Cortex of kidney (tissue), 1 donor: ENCODE results near the gene COL20A1.
"Not testable (repeated sequence)": the region's sequence is repeated elsewhere in the genome, so short reads cannot be mapped to it uniquely, and the experiment has no call there.

Experiments used
- DNase-seq: peaks from one replicate; lab custom pipeline; 2025; lab: John Stamatoyannopoulos, UW

The COL20A1 gene

GRCh38 chr20:63333241-63333836 is 40.4 kb downstream of the COL20A1 start:
- DNase-seq = no peak

DNA sequence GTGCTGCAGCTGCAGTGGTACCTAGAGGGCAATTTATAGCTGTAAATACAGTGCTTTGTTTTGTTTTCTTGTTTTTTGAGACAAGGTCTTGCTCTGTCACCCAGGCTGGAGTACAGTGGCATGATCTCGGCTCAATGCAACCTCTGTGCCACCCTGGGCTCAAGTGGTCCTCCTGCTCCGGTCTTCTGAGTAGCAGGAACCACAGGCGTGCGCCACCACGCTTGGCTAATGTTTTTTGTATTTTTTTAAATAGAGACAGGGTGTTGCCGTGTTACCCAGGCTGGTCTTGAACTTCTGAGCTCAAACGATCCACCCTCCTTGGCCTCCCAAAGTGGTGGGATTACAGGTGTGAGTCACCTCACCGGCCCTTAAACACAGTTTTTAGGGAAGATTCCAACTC is 41.4 kb downstream of the COL20A1 start:
- DNase-seq = no peak

DNA sequence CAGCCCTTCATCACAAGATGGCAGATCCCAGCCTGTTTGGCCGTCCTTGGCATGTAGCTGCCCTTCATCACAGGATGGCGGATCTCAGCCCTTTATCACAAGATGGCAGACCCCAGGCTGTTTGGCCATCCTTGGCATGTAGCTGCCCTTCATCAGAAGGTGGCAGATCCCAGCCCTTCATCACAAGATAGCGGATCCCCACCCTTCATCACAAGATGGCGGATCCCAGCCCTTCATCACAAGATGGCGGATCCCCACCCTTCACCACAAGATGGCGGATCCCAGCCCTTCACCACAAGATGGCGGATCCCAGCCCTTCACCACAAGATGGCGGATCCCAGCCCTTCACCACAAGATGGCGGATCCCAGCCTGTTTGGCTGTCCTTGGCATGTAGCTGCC is 42.1 kb downstream of the COL20A1 start:
- DNase-seq = not testable (repeated sequence)

DNA sequence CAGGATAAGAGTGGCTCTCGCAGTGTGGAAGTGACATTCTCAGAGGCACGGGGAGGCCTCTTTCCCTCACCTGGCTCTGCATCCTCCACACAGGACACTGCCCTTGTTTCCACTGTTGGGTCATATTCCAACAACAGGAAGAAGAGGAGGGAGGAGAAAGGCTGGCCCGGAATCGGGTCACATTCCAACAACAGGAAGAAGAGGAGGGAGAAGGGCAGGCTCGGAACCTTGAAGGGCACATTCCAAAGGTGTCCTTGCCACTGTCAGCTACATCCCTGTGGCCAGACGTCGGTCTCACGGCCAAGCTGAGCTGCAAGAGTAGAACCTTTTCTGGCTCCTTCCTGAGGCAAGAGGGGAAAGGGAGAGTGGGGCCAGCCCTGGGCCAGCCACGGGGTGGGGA is 42.7 kb downstream of the COL20A1 start:
- no peak for DNase-seq

DNA sequence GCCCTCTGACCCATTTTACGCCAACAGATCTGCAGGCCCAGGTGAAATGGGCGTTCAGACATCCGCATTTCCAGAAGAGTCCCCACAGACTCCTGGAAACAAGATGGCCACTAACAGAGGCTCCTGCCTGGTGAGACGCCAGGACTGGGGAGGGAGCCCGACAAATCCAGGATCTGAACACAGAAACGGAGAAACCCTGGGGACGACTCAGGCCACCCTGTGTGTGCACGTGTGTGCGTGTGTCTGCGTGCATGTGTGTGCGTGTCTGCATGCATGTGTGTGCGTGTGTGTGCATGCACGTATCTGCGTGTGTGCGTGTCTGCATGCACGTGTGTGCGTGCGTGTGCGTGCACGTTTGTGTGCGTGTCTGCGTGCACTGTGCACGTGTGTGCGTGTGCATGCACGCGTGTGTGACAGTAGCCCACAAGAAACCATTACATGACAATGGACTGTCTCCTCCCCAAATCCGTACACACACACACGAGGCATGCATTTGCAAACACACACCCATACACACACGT is 43.3 kb downstream of the COL20A1 start:
- no peak for DNase-seq

GRCh38 chr20:63337786-63338420 is 44.9 kb downstream of the COL20A1 start:
- DNase-seq = no peak

- not testable (repeated sequence) for DNase-seq
These were observed 46.4 kb downstream of the COL20A1 start for GRCh38 chr20:63339154-63340094.

- not testable (repeated sequence) for DNase-seq
These were observed 47.2 kb downstream of the COL20A1 start for GRCh38 chr20:63340158-63340688.

DNA sequence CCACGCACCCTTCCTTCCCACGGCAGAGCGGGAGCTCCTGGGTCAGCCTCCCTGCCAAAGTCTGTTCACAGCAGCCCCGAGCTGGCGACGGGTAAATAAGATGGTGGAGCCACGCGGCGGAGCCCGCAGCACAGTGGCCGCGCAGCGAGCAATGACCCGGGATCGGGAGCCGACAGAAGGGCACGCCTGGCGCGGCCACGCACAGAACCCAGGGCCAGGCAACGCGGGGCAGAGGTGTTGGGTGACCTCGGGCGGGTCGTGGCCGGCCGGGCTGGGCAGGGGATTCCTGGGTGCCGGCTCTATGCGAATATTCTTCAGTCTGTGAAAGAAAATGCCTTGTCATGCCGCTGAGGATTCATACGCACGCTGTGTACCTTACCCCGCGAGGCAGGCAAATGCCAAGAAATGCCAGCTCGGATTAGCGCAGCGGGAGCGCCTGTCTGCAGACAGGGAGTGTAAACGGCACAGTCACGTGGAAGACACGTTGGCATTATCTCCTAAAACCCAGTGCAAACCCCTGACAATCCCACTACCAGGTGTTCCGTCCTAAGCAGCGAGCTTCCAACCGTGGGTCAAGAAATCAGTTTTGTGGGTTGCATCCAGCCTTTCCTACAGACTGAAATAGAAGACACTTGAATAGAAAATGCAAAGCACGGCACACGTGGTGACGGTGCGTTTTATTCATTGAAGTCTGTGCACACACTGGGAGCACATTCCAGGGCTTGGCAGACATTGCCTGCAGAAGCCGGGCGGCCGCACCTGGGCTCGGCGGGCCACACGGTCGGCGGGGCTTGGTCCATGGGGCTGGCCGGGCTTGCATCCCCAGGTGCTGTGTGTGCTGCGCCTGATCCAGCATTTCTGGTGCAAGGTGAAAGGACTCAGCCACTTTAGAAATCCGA is 49.8 kb downstream of the COL20A1 start:
- no peak for DNase-seq

DNA sequence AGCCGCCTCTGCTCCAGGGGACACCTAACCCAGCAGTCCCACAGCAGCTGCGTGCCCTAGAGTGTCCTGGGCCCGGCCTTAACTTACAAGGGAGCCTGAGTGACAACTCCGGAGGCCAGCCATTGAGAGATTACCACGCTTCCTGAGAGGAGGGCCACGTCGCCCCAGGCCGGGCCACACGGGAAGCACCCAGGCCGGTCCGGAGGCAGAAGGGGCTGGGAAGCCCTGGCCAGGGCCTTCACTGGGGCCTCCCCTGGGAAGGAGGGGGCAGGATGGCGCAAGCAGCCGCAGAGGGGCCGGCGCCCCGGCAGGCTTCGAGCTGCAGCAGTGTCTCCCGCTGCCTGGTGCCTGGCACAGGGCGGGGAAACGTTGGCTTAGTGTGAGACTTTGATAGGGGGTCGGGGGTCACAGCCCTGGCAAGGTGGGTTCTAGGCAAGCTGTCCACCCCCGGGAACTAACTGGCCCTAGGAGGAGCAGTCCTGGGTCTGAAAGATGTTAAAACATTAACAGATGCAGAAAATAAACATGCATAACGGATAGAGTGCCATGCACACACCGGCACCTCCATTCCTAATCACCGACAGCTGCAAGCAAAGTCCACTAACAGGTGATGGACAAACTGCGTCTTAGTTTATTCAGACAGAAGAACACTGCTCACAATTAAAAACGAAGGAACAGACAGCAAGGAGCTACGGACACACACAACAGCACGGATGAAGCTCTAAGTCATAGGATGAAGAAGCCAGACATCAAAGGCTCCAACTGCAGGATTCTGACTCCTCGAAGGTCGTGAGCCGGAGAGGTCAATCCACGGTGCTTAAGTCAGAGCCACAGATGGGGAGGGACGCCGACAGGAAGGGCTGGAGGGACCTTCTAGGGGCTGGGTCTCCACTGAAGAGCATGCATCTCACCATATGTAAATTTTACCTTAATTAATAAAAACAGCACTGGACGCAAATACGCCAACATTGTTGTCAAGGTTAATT is 50.8 kb downstream of the COL20A1 start:
- no peak for DNase-seq

DNA sequence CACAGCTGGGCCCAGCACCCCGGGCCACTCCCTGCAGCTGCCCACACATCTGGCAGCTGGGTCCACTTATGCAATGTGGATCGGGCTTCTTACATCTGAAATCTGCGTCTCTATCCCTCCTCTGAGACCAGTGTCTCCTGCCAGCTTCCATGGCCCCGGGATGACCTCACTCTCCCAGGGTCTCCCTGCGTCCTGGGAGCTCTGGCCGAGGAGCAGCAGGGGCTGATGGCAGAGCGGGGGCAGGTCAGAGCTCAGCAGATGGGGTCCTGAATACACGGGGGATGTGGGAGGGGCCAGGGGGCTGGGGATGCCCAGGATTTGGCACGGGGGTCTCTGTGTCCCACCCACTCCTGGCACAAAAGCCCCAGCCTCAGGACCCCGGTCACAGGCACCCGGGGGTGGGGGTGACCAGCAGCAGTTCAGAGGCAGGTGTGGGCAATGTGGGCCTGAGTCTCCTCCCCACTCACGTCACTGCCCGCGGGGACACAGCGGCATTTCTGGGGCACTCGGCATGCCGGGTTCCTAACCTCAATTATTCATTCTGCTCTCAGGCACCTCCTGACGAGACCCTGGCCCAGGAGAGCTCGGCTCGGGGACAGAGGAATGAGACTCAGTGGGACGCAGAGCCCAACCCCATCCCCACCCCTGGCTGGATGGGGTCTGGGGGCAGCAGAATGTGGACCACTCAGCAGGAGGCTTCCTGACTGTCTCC is 51.8 kb downstream of the COL20A1 start:
- no peak for DNase-seq

GRCh38 chr20:63345328-63346100 is 52.5 kb downstream of the COL20A1 start:
- DNase-seq = no peak

GRCh38 chr20:63346131-63347080 is 53.4 kb downstream of the COL20A1 start:
- DNase-seq = no peak

DNA sequence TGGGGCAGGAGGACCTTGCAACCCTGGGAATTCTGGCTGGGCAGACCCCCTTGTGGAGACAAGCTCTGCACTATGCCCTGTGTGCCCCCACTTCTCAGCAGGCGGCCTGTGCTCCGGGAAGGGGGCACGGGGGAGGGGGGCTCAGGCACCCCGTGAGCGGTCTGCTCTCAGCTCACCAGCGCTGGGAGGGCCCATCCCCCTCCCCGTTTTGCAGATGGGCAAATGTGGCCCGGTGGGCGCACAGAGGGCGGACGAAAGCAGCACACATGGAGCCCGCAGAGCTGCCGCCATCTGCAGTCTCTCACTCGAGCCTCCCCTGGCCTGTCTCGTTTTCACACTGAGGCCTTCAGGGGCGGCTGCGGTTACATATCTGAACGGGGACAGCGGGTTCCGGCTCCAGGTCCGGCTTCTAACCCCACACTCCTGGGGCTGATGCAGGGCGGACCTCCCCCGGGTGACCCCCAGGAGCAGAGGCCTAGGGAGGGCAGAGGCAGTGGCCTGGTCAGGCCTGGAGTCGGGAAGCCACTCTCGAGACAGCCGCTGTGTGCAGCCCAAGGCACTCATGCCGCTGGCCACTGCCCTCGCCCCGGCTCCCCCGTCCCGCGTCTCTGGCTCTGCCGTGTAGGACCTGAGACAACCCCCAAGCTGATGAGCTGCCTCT is 54.2 kb downstream of the COL20A1 start:
- no peak for DNase-seq

DNA sequence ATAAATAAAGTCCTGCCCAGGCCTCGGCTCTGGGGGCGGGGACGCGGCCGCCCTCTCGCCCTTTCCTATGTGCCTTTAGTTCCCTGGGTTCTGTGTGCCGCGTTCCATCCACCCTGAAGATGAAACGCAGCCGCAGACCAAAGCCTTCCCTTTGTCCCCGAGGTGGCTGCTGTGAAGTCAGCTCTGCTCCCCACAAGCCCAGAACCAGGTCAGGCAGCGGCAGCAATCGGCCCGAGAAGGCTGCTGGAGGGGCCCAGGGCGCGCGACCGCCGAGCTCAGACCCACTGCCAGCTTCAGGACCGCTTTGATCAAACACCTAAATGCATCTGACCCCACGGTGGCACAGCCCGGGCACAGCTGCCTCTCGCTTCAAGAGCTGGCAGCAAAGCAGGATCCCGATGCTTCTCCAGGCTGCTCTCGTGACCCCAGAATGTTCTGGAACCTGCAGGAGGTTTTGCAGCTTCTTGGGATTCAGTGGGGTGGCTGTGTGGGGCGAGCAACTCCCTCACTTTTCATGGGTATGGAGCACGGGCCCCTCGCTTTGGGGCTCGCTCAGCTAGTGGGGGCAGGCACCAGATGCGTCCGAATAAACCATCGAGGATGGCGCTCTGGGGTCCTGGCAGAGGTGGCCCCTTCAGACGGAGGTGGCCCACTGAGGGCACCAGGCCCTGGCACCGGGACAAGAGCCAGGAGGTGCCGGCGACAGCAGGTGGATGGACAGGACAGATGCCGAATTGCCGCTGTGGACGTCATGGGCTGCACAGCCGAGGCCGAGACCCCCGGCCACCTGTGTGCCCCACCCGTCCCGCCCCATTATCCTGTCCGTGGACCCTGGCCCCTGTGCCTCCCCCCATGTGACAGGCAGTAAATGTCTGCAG is 55.2 kb downstream of the COL20A1 start:
- no peak for DNase-seq
